Neutrophil (primary cell): Measurements from ENCODE around the gene ARHGAP22.

Source experiments
- H3K27ac ChIP-seq: fragments of 200-600 bp; sonication (generic); 2 replicates; pipeline ENCODE4 v1.5.1; 2016; ENCODE audit warnings: mild to moderate bottlenecking, moderate library complexity
- H3K27me3 ChIP-seq: fragments of 200-600 bp; sonication (generic); 2 replicates; pipeline ENCODE4 v1.6.0; 2016; ENCODE audit warnings: mild to moderate bottlenecking
- H3K36me3 ChIP-seq: fragments of 200-600 bp; sonication (generic); 2 replicates; pipeline ENCODE4 v1.5.1; 2017
- H3K4me1 ChIP-seq, 2 experiments: fragments of 200-600 bp in 1 of 2; sonication (generic) in 1 of 2; 1 replicate in 1 of 2; 2 replicates in 1 of 2; pipeline versions ENCODE4 v1.5.1 to v1.6.1; 2013 to 2016; ENCODE audit warnings: low read depth in 1 of 2, low read length in 1 of 2, mild to moderate bottlenecking in 1 of 2, moderate library complexity in 1 of 2; ENCODE audit not compliant: control insufficient read depth in 1 of 2, insufficient read depth in 1 of 2
- H3K4me3 ChIP-seq, 2 experiments: fragments of 200-600 bp in 1 of 2; sonication (generic) in 1 of 2; 1 replicate in 1 of 2; 2 replicates in 1 of 2; pipeline ENCODE4 v1.5.1; 2013 to 2016; ENCODE audit warnings: low read depth in 1 of 2, low read length in 1 of 2, mild to moderate bottlenecking in 1 of 2, moderate library complexity in 1 of 2
- H3K9me3 ChIP-seq: fragments of 200-600 bp; sonication (generic); 2 replicates; pipeline ENCODE4 v1.5.1; 2016
- CTCF ChIP-seq: fragments of 200-600 bp; sonication (generic); IDR thresholded peaks from 2 replicates; pipeline ENCODE4 v1.5.1; 2016; ENCODE audit warnings: antibody characterized with exemption

Gene ARHGAP22

GRCh38 chr10:48473704-48474103, 131.2 kb downstream of the ARHGAP22 start:
- no peaks in the 10 kb centered on the region for H3K4me1 ChIP-seq

GRCh38 chr10:48472501-48473069, 132.3 kb downstream of the ARHGAP22 start:
- H3K4me1 ChIP-seq = no peaks in the 10 kb centered on the region
- TF ChIP-seq CTCF = no peak
- H3K27ac ChIP-seq = no peak overlapping the region
- no peaks in the 10 kb centered on the region for H3K9me3 ChIP-seq
- peaks cover 4% of the 10 kb centered on the region for H3K27me3 ChIP-seq
- H3K36me3 ChIP-seq = no peaks in the 10 kb centered on the region
- no peak overlapping the region for H3K4me3 ChIP-seq

More at GRCh38 chr10:48473704-48474103, 131.2 kb downstream of the ARHGAP22 start:
- peaks cover 4% of the 10 kb centered on the region for H3K27me3 ChIP-seq
- TF ChIP-seq CTCF = no peak
- H3K9me3 ChIP-seq = no peaks in the 10 kb centered on the region
- no peak overlapping the region for H3K4me3 ChIP-seq
- no peak overlapping the region for H3K27ac ChIP-seq
- H3K36me3 ChIP-seq = no peaks in the 10 kb centered on the region

- H3K27ac ChIP-seq = no peak overlapping the region
Measured at GRCh38 chr10:48470893-48471805, 133.7 kb downstream of the ARHGAP22 start.

GRCh38 chr10:48470115-48470892, 134.6 kb downstream of the ARHGAP22 start:
- Histone ChIP-seq H3K27ac (no peak overlapping the region), H3K36me3 (no peaks in the 10 kb centered on the region)
- no peak for TF ChIP-seq CTCF

More at GRCh38 chr10:48470893-48471805, 133.7 kb downstream of the ARHGAP22 start:
- TF ChIP-seq CTCF = no peak
- Histone ChIP-seq H3K4me3 (no peak overlapping the region), H3K9me3 (no peaks in the 10 kb centered on the region), H3K27me3 (no peaks in the 10 kb centered on the region), H3K36me3 (no peaks in the 10 kb centered on the region), H3K4me1 (no peaks in the 10 kb centered on the region)

GRCh38 chr10:48469516-48470020, 135.3 kb downstream of the ARHGAP22 start:
- Histone ChIP-seq H3K4me1 (no peaks in the 10 kb centered on the region), H3K9me3 (no peaks in the 10 kb centered on the region), H3K36me3 (no peaks in the 10 kb centered on the region), H3K27ac (no peak overlapping the region), H3K4me3 (no peak overlapping the region), H3K27me3 (peaks cover 14% of the 10 kb centered on the region)
- no peak for TF ChIP-seq CTCF

More at GRCh38 chr10:48470115-48470892, 134.6 kb downstream of the ARHGAP22 start:
- Histone ChIP-seq H3K4me1 (no peaks in the 10 kb centered on the region), H3K9me3 (no peaks in the 10 kb centered on the region), H3K27me3 (peaks cover 6% of the 10 kb centered on the region), H3K4me3 (no peak overlapping the region)
